ENCODE data around the gene HTR3D.
"Not testable (repeated sequence)": the region's sequence is repeated elsewhere in the genome, so short reads cannot be mapped to it uniquely, and the experiment has no call there.

The HTR3D gene

DNA sequence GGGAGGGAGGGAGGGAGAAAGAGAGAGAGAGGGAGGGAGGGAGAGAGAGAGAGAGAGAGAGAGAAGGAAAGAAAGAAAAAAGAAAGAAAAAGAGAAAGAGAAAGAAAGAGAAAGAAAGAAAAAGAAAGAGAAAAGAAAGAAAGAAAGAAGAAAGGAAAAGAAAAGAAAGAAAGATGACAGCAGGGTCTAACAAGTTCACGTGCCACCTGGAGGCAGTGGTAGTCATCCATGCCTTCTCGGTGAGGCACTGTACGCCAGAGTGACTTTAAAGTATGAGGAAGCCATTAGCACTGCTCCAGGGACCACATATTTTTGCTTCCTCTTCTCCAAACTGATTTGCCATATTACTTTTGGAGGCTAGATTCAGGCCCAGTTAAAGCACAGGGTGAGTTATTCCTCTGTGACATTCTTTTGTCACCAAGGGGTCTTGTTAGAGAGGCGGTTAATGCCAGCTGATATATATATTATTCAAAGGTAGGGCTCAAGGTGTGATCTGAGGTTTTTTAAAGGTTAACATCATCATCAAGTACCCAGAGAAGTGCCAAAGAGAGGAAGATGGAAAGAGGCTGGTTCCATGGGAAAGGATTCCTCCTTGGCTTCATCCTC is at the start of gene HTR3D:
Gene HTR3D, plus strand, starts transcription at position 556 of the 606 bp plus-strand sequence. Its CDS starts 0 bp downstream, at position 556.
- DNase-seq (ENCODE audit: low read depth in 2 of 2): no peak

- DNase-seq (ENCODE audit: low read depth in 2 of 2): no peak
Measured at GRCh38 chr3:183981990-183982644, 49.4 kb upstream of the HTR3D start.

GRCh38 chr3:183984127-183984740 is 47.3 kb upstream of the HTR3D start:
- DNase-seq (ENCODE audit: low read depth in 2 of 2): no peak

- no peak for DNase-seq (ENCODE audit: low read depth in 2 of 2)
Measured at GRCh38 chr3:183984749-183985729, 46.5 kb upstream of the HTR3D start.

DNA sequence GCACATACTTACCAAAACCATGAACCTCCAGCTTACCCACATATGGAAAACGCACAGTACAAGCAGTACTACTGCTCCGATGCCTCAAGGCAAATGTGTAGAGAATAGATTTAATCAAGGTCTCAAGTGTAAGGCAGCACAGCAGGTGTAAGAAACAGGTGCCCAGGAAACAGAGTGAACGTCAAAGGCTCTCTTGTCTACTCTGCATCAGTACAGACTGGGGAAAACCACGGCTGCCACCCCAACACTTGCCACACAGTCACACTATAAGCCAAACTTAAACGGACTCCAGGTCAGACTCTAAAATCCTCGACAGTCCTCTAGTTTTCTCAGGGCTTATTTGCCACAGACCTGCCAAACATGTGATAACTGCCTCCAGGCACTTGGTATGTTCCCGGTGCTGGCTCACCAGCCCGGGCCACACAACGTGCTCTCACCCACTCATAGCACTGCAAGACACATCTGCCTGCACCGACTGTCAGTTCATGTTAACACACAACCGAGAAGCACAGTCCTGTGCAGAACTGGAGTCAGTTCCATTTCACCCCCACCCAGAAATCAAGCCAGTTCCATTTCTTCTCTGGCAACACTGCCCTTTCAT is 44.4 kb upstream of the HTR3D start:
- DNase-seq (ENCODE audit: low read depth in 2 of 2): no peak

DNA sequence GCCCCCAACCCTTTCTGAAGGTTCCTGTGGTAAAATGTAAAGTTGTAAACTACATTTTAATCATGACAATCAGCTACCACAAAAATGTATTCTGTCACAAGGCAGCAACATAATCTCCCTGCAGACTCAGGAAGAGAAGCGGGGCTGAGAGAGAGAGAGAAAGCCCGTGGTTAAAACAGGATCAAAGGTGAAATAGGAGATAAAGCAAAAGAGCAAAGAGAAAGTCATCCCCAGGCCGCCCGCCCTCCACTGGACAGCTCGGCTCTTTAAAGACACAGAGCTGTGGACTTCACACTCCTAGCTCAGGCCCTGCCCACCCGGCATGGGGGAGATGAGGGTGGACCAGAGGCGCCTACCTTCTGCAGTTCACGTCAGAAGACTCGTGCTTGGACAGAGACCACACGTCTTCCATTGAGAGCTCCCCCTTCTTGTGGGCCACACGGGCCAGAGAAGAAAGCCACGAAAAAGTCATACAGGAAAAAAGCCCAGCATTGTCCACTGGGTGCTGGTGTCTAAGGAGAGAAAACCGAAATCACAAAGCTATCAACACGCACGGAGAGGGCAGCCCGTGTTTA is 43.2 kb upstream of the HTR3D start:
- no peak for DNase-seq (ENCODE audit: low read depth in 2 of 2)

GRCh38 chr3:183991403-183991802 is 40.1 kb upstream of the HTR3D start:
- no peak for DNase-seq (ENCODE audit: low read depth in 2 of 2)

DNA sequence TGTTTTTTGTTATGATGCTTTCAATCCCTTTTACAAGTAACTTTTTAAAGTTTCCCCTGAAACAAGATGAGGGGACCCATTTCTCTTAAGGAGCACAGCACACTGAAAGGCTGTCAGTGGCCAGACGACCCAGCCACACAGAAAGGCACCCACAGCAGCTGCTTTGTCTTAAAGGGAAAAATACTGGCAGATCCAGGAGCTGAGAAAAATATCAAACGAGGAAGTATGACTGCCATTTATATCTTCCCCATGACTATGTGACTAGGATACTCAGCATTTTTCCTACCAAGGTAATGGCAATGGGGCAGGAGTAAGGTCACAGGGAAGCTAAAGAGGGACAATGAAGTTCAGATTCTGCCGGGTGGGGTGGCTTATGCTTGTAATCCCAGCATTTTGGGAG is 29.8 kb upstream of the HTR3D start:
- no peak for DNase-seq (ENCODE audit: low read depth in 2 of 2)

DNA sequence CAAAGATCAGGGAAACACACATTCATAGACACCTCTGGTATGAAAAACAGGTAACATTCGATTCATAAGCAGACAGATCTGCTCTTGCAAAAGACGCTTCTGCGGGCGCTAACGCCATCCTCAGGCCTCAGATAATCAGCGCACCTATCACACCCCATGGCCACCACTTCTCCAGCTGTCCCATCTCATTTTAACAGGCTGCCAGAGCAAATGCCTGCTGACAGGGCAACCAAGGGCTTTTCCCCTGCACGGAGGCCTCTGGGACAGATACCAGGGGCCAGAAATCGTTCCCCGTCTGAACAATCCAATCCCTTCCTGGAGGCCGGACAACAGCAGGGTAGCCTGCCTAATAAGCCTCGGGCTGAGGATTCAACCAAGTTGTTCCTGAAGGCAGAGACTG is 29.1 kb upstream of the HTR3D start:
- DNase-seq (ENCODE audit: low read depth in 2 of 2): no peak

GRCh38 chr3:184003187-184003967 is 28.2 kb upstream of the HTR3D start:
- DNase-seq (ENCODE audit: low read depth in 2 of 2): no peak

GRCh38 chr3:184004476-184004875 is 27.1 kb upstream of the HTR3D start:
- DNase-seq (ENCODE audit: low read depth in 2 of 2): no peak

DNA sequence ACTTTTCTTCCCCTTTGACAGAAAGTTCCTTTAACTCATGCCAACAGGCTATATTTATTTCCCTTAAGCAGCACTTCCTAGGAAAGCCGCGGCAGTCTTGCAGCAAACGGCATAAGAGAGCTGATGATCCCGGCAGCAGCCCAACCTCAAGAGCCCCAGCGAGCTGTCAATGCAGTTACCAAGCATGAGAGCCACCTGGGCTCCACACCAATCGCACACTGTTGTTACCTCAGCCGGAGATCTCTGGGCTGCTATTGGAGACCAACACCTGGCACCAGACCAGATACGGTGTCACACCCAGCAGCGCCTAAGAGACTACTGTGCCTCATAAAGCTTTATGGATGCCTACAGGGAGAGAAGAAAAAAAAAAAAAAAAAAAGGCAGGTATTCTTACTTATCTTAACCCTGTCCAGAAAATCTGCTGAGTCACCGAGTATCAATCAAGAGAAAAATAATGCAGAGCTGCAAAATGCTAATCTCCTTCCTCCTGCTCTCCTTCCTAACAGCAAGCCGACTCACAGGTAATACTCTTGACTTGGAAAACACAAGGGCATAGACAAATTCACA is 25.5 kb upstream of the HTR3D start:
- no peak for DNase-seq (ENCODE audit: low read depth in 2 of 2)

DNA sequence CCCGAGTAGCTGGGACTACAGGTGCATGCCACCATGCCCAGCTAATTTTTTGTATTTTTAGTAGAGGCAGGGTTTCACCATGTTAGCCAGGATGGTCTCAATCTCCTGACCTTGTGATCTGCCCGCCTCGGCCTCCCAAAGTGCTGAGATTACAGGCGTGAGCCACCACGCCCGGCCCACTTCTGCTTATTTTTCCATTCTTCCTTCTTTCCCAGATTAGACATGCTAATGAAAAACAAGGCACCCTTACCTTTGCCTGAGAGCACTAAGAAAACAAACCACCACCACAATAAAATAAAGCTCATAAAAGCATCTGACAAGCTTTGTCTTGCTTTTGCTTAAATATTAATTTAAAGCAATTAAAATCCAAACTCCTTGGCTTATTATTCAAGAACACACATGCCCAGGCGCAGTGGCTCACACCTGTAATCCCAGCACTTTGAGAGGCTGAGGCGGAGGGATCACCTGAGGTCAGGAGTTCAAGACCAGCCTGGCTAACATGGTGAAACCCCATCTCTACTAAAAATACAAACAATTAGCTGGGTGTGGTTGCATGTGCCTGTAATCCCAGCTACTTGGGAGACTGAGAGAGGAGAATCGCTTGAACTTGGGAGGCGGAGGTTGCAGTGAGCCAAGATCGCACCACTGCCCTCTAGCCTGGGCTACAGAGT is 24.3 kb upstream of the HTR3D start:
- DNase-seq (ENCODE audit: low read depth in 2 of 2): not testable (repeated sequence)

GRCh38 chr3:184008161-184008560 is 23.4 kb upstream of the HTR3D start:
- no peak for DNase-seq (ENCODE audit: low read depth in 2 of 2)

DNA sequence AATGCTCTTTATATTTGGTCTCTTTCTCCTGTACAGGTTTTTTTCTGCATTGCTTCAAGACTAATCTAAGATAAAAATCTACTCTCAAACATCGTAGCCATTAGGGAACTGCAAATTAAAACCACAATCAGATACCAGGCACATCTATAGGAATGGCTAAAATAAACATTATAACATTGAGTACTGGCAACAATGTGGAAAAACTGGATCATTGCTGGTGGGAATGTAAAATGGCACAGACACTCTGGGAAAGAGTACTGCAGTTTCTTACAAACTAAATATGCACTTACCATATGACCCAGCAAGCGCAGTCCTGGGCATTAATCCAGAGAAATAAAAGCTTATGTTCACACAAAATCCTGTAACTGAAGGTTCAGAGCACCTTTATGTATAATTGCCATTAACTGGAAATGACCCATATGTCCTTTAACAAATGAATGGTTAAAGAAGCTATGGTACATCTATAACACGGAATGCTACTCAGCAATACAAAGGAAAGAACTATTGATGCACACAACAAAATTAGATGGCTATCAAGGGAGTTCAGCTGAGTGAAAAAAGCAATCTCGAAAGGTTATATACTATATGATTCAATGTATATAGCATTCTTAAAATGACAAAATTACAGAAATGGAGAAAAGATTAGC is 20.2 kb upstream of the HTR3D start:
- no peak for DNase-seq (ENCODE audit: low read depth in 2 of 2)

- no peak for DNase-seq (ENCODE audit: low read depth in 2 of 2)
Measured at GRCh38 chr3:184011937-184012889, 19.3 kb upstream of the HTR3D start.

- no peak for DNase-seq (ENCODE audit: low read depth in 2 of 2)
Measured at GRCh38 chr3:184015381-184016019, 16.0 kb upstream of the HTR3D start.
